ENCODE measurements around the gene SMYD3.
"Not testable (repeated sequence)": the region's sequence is repeated elsewhere in the genome, so short reads cannot be mapped to it uniquely, and the experiment has no call there.

SMYD3 gene

DNA sequence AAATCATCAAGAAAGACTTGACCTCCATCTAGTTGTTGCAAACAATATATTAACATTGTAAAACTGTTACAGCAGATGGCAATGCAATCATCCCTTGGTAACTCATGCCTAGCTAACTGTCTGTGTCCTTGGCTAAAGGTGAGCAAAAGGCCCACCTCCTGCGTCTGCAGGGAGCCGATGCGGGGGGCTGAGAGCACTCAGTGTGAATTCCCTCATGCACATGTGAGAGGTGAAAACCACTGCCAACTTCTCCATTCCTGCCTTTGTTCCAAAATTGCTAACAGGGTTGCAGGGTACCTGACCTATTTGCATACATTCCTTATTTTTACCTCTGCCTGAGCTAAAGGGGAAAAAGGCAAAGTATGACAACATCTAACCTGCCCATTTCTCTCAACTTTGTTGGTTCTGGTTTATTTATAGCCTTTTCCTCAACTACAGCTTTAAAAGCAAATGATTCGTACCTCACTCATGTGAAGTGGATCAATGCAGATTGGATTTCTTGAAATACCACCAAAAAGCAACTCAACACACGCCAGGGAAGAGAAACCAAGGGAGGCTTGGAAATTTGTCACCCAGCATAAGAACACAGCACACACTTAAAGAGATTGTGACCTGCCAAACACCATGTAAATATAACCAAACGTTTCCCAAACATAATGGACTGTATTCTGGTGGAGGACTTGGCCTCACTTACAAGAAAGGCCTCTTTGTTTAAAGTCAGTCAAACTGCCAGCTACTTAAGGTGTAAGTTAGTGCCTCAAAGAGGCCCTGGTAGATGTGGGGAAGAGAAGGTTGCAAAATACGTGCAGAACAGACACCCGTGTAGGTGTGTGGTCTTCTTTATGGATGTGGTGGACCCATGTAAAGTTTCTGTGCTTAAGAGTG is 651.0 kb downstream of the SMYD3 start:
- no peak for DNase-seq

DNA sequence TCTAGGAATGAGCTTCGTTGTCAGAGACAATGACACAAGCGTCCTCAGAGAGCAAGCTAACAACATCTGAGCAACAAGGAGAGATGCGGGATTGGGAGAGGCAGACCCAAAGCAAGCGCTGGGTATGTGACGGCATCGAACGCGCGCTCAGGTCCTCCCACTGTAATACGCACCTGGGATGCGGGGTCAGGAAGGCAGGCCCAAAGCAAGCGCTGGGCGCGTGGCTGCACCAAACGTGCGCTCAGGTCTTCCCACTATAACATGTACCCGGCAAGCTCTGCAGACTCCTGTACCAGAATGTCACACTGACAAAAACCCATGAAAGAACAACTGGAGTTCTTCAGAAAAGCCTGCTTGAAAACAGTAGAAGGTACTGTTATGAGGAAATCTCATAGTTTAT is 653.8 kb downstream of the SMYD3 start:
- no peak for DNase-seq

DNA sequence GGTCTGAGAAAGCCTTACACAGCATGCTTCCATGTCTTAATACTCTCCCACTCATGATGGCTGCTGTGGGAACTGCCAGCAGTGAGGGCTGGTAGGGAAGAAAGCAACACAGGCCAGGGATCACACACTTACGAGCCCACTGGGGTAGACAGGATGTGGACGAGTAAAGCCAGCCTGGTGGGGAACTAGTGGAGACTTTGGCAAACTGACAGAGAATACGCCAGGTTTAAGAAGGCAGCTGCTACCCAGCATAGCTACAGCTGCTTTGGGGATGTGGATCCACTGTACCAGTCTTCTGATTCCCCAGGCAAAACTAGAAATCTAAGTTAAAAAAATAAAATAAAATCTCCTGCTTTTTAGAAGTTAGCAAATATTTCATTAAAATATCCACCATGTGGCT is 664.0 kb downstream of the SMYD3 start:
- DNase-seq, result no peak

DNA sequence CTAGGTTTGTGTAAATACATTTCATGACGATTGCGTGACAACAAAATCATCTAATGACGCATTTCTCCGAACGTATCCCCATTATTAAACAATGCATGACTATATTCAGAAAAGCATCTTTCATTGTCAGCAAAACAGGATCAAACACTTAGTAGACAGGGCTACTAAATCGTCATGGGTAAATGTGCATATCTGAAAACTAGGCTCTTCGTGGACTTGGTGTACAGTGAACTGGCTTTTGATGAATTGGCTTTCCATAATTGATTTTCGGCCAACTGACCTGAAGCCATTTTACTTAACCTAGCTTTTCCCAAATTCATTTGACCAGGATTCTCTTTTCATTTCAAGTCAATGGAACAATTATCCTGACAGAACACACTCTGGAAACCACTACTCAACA is 665.0 kb downstream of the SMYD3 start:
- no peak for DNase-seq

DNA sequence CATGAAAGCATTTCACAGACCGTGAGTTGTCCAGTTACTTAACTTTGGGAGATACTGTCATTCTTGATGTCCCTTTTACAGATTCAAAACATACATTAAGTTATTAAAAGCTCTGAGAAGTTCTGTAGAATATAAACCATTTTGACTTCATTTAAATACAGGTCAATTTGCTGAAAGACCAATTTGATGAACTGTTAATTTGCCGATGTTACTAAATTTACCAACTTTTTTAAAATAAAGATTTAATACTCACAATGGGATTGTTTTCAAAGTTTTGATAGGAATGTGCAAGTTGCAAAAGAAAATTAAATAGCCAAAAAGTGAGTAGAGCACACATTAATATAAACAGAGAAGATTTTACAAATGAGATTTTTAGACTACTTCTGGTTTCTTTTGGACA is 666.1 kb downstream of the SMYD3 start:
- no peak for DNase-seq

DNA sequence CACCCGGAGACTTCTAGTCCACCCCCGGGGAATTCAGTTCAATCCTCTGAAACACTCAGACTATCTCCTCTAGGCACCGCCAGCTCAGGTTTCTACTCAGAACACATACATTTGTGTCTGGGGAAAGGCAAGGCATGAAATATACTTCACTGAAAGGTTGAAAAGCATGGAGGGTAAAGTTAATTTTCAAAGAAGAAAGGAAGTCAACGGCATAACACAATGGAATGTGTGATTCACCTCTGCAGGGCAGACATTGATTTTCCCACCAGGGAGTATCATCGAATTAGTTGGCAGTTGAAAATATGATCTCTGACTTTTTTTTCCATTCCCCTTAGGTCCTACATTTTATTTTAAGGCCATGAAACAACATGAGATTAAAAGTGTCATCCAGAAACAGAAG is 669.4 kb downstream of the SMYD3 start:
- no peak for DNase-seq

DNA sequence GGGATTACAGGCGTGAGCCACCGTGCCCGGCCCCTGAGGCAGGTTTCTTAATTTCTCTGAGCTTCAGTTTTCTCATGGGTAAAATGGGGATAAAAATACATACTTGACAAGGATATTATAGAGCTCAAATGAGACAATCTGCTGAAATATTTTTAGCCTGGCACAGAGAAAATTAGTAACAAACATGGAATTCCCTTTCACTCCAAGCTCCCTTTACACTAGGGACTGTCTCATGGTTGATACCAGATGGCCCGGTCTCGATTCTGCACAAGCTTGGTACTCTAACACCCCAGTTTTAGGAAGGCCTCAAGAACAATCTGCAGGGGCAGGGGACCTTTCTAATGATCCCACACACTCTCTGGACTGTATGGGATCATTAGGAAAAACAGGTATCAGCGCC is 671.7 kb downstream of the SMYD3 start:
- DNase-seq, result no peak

DNA sequence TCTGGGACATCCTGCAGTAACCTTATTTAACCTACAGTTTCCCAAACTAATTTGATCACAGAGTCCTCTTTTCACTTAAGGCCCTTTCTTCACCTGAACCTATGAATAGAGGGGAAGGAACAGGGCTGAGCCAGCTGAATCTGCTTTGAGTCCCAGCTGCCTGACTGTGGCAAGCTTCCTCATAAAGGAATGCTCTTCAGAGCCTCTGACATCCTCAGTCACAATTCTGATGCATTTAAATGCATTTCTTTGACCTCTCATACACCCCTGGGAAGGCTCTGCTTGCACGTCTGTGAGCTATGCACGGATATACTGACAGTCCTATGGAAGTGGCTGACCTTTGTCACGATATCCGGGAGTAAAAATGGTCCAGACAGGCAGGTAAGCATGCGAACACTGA is 673.1 kb downstream of the SMYD3 start:
- no peak for DNase-seq

DNA sequence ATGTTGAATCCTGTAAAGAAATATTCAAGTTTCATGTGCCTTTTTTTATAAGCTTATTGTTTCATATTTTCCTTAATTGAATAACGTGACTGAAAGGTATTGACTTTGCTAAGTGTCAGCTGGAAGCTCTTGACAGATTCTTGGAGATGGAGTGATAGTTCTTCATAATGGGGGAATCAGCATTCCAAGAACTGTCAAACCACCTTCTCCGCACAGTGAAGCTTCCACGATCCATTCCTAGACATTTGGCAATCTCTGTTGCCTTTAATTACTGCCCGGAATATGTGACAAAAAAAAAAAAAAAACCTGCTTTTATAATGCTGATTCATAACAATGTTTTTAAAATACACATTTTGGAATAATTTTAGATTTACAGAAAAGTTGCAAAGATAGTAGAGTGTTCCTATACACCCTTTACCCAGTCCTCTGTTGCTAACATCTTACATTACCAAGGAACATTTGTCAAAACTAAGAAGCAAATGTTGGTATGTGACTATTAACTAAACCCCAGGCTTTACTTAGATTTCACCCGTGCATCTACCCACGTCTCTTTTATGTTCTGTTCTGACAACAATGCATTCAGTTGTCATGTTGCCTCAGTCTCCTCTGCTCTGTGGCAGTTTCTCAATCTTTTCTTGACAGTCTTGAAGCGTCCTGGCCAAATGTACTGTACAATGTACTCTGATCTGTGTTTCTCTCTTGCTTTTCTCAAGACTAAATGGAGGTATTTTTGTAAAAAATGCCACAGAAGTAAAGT is 674.1 kb downstream of the SMYD3 start:
- DNase-seq, result no peak

DNA sequence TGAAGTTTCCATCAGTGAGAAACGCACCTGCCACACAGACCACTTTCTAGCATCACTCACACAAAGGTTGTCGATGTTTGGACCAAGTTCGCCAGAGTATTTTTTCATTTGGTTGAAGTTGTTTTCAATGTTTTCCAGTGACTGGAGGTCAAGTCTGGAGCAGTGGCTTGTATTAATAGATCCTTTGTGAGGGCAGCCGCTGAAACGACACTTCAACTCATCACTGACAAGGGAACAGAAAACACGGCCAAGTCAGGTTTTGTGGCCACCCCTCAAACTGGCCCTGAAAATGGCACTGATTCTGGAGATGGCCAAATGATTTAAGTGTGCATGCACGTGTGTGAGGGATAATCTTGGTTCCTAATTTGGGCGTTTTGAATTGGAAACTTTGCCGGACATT is 675.6 kb downstream of the SMYD3 start:
- DNase-seq, result no peak

DNA sequence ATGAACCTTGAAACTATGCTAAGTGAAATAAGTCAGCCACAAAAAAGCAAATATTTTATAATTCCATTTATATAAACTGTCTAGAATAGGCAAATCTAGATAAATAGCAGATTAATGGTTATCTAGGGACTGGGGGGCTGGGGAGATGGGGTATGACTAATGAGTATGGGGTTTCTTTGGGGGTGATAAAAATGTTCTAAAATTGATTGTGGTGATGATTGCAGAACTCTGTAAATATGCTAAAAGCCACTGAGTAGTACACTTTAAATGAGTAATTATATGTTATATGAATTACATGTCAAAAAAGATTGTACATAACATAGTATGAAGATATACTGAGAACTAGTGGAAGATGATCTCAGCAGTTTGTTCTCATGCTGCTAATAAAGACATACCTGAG is 677.3 kb downstream of the SMYD3 start:
- no peak for DNase-seq

DNA sequence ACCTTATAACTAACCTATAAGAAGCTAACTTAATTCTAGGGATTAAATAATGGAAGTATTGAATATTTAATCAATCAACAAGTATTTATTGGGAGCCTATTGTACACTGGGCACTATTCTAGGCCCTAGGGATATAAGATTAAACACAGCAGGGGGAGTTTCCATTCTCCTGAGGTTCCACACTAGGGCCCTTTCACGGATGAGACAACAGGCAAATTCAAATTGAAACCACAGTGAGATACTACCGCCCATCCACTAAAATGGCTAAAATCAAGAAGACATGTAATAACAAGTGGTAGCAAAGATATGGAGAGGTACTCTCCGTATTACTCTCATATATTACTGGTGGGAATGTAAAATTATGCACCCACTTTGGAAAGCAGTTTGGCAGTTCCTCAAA is 677.9 kb downstream of the SMYD3 start:
- DNase-seq, result no peak

DNA sequence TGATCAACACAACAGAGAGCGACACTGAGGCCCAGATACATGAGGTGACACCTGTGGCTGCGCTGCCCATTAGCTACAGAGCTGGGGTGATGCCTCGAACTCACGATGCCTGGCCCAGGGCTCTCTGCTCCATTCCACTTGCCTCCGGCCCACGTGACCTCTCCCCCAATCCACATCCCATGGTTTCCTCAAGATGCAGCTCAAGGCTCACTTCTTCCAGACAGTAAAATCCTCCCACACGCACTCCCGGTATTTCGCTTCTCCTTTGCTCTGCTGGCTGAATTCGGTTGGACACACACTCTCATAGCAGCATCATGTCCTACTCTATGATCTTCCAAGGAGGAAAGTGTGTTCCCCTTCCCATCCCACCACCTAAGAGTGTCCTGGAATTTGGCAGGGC is 679.8 kb downstream of the SMYD3 start:
- no peak for DNase-seq

DNA sequence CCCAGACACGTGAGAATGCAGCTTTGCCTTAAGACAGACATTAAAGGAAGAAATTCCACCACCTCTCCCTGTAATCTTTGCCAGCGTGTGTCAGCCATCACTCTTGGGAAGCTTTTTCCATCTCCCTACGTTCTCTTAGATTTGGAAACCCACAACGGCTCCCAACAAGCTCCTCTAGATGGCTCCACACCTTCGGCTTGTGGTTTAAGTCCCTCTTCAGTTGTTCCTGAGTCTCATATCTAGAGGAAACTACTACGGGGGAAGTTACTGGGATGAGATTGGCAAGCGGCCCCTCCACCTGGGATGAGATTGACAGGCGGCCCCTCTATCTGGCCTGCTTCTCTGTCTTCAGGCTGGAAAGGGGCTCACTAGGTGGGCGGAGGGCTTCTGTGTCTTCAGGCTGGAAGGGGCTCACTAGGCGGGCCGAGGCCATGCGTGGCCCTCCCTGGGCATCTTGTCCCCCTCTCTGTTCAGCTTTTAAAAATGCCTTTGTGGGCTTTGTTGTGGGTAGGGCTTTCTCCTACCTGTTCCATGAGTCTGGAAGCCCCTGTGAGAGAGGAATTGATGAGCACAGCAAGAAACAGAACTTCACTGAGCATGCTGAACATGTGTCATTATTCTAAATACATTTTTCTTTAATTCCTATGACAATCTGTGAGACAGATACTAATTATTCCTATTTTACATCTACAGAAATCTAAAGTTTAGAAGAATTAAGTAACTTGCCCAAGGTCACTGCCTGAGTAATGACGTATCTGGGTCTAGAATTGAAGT is 681.8 kb downstream of the SMYD3 start:
- DNase-seq, result no peak

DNA sequence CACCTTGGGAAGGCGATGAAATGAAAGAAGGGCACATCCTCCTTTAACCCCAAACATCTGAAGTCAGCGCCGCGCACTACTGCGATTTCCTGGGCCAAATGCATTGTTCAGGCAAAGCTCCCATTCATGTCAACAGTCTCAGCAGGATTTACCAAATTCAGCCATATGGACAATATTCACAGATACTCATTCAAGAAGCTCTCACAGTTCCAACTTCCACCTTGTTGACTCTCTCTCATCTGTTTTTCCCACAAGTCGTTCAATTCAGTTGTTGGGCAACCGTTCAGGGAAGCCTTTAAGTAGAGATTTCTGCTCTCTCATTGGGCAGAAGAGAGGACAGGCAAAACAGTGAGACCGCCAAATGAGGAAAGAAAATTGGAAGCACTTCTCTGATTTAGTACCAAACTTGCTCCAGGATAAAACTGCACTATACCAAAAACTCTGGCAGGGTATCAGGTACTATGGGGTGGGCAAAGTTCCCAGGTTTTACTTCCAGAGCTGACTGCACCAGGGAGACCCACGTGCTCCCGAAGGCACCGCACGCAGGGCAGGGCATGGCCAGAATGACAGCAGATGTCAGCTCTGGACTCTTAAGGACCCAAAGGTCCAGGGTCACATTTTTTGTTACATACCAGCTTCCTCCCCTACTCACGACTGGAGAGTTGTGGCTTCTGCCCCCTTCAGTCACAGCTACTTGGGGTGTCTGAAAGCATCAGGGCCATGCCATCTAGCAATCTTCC is 683.5 kb downstream of the SMYD3 start:
- DNase-seq, result no peak

DNA sequence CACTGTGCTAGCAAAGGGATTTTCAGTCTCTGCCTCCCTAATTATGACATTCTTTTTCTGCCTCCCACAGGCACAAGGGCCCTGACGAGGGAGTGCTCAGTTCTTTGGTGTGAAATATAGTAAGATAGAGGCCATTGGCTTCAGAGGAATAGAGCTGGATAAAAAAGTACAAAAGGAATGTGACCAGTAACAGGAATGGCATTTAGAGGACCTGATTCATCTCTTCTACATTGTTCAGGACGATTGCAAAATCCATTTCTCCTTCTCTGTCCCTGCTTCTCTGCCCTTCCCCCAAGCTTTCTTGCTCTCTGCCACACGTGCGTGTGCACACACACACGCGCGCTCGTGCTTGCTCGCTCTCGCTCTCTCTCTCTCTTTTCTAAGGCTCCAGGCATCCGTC is 684.1 kb downstream of the SMYD3 start:
- DNase-seq, result no peak

DNA sequence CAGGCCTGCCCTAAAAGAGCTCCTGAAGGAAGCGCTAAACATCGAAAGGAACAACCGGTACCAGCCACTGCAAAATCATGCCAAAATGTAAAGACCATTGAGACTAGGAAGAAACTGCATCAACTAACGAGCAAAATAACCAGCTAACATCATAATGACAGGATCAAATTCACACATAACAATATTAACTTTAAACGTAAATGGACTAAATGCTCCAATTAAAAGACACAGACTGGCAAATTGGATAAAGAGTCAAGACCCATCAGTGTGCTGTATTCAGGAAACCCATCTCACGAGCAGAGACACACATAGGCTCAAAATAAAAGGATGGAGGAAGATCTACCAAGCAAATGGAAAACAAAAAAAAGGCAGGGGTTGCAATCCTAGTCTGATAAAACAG is 688.7 kb downstream of the SMYD3 start:
- not testable (repeated sequence) for DNase-seq

DNA sequence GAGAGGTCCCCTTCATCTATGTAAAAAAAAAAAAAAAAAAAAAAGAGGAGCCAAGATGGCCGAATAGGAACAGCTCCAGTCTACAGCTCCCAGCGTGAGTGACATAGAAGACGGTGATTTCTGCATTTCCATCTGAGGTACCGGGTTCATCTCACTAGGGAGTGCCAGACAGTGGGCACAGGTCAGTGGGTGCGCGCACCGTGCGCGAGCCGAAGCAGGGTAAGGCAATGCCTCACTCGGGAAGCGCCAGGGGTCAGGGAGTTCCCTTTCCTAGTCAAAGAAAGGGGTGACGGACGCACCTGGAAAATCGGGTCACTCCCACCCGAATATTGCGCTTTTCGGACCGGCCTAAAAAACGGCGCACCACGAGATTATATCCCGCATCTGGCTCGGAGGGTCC is 690.6 kb downstream of the SMYD3 start:
- not testable (repeated sequence) for DNase-seq

DNA sequence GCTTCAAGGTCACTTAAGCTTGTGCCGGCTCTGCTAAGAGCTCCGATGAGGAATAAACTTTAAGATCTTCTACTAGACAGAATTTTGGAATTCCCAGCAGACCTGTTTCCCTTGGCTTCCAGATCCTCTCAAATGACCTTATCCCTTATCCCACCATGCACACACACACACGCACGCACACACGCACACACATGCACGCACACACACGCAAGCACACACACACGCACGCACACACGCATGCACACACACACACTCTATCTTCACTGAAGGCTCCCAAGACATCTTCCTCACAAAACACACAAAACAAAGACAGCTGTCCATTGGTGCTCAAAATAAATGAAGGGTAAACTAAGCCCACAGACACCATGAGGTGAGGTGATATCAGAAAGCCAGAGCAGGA is 692.4 kb downstream of the SMYD3 start:
- no peak for DNase-seq

DNA sequence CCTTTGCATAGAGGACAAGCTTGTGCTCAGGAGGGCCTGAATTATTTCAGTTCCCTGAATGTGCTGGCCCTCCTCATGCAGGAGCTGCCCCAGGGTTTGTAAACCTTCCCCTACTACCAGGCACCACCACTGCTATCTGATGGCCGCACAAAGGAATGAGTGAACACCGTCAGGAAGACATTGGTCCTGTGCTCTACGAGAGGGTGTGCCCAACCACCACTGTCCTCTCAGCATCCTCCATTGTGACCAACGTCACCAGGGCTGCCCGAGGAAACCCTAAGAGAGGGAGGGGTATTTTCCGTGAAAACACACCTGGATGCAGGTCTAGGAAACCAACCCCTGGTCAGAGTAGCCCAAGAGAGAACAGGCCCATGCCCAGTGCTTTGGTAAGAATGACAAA is 694.8 kb downstream of the SMYD3 start:
- DNase-seq, result no peak

DNA sequence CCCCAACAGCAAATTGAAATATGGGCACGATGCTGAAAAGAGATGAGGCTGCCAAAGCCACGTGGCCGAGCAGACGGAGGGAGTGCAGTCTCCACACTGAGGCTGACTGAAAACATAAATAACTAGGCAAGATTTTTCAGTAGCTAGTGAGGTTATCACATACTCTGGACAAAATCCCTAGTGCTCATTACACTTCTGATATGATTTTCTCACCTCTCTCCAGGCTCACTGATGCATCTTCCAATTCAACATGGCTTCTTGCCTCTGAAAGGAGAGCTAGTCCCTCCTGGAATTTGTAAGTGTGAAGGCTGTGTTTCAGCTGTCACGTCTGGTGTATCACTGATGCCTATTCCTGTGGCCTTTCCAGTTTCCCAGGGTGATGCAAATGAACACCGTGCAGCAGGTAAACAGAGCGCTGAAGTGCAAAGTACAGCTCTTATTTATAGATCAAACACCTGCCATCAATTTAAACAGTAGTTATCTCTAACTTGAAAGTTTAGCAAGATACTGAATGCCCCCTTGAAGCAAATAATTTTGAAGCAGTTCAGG is 696.2 kb downstream of the SMYD3 start:
- DNase-seq, result peak; percentile 44

DNA sequence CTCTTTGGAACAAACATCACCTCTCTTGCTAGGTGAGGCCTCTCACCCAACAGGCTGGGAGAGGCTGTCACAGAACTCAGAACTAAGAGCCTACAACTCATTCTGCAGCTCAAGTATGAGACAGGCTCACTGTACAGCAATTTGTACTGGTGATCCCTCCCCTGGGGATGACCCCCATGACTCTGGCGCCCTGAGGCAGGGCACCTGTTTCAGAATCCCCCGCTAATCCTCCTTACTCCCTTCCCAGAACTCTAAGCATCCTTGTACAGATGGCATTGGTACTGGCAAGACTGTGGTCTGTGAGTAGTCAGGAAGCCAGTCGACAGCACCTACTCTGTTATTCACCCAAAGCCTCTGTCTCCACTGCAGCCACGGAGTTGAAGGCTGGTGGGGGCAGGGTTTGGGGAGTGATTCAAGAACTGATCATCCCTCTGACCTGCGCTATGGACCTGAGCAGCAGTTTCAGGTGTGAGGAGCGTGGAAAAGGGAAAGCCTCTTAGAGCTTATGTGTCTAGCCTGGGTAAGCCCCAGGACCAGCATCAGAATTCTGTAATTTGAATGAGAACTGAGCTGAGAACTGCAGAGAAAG is 696.8 kb downstream of the SMYD3 start:
- no peak for DNase-seq

All from NCI-H2171 (cell line).